Endothelial cell of coronary artery (primary cell): ENCODE results near the gene KIAA1191. TPM values are rescaled to one million over a fixed set of nuclear protein-coding genes. Genes with fewer than 3 reads are reported as not detected.

Experiments used
- total RNA-seq: library from RNA; depleted of rRNA; stranded (reverse); fragments of >200 nt; gene quantifications from 2 replicates; pipeline ENCODE4 v1.2.3, GENCODE V29; 2014

The KIAA1191 gene
- total RNA-seq = 65.6 and 77.7 TPM in 2 replicates

GRCh38 chr5:176361437-176362232 is at the start of gene KIAA1191:
TSS of gene KIAA1191 (minus strand) at chr5:176361764. CDS start at chr5:176359508, 2,256 bp downstream.

DNA sequence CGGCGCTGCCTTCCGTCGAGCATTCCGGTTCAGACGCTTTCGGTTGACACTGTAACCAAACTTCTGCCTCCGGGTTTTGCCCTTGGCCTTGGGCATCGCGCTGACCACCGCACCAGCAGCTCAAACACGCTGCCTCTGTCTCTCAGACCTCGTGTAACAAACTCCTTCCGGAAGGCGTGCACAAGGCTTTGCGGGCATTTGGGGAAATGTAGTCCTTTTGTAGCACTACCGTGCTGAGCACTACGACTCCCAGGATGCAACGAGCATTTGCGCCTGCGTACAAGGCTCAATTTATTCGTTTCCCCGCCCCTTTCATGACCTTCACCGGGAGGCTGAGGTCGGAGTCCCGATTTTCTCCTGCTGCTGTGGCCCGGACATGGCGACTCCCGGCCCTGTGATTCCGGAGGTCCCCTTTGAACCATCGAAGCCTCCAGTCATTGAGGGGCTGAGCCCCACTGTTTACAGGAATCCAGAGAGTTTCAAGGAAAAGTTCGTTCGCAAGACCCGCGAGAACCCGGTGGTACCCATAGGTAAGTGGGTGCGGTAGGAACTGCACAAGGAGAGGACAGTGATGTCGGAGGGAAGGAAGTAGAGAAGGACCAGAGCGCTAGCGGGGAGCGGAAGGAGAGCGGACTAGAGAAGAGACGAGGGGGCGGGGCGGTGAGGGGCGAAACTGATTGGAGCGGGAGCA is 27.0 kb upstream of the KIAA1191 start, which contains the start of the genes HIGD2A and NOP16:
Gene HIGD2A, plus strand, starts transcription at position 308 of the 691 bp plus-strand sequence. Its CDS starts 69 bp downstream, at position 377.
Gene NOP16, minus strand, starts transcription at position 155 of the 691 bp plus-strand sequence. Its CDS starts 59 bp downstream, at position 96.

DNA sequence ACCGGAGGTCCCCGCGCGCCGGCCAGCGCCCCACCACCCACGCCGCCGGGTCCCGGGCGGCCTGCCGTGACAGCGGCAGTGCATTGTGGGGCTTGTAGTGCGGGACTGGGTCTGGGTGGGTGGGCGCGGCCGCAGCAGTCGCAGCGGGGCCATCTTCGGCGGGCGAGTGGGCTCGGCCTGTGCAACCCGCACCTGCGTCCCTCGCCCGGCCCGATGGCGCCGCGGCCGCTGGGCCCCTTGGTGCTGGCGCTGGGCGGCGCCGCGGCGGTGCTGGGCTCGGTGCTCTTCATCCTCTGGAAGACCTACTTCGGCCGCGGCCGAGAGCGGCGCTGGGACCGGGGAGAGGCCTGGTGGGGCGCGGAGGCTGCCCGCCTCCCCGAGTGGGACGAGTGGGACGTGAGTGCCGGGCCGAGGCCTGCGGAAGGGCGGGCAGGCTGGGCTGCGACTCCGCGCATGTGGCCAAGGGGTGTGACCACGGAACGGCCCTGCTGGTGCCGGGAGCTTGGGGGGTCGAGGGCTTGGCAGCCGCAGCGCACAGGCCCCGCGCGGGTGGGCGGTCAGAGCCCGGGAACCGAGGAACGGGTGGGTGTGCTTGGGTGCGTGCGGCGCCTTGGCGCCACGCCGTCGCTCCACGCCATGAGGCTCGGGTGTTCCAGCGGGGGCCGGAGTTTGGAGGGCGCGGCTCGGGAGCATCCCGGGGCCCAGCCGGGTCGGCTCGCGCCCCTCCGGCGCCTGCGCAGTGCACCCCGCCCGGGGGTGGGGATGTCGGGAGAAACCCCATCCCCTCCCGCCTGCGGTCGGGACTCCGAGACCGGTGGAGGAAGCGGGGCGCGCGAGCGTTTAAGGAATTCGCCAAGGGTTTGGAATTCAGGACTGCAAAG is 4.0 kb upstream of the KIAA1191 start, which contains the start of gene ARL10:
Gene ARL10, plus strand, starts transcription at position 137 of the 881 bp plus-strand sequence. Its CDS starts 77 bp downstream, at position 214.

Other genes with a start within 250 kb of the KIAA1191 start
- gene SIMC1, start 123.3 kb downstream of the KIAA1191 start, total RNA-seq = 2.2 and 3.6 TPM in 2 replicates
- 6.1 and 16.4 TPM in 2 replicates for gene ARL10, start 3.7 kb upstream of the KIAA1191 start, total RNA-seq
- gene NOP16, start 26.8 kb upstream of the KIAA1191 start, total RNA-seq = 27.9 and 42.7 TPM in 2 replicates
- gene HIGD2A, start 27.0 kb upstream of the KIAA1191 start, total RNA-seq = 24.7 and 28.1 TPM in 2 replicates
- gene CLTB, start 54.8 kb upstream of the KIAA1191 start, total RNA-seq = 123 and 142 TPM in 2 replicates
- 34.9 and 36.1 TPM in 2 replicates for gene FAF2, start 86.6 kb upstream of the KIAA1191 start, total RNA-seq
- 3.5 and 4.0 TPM in 2 replicates for gene RNF44, start 175.6 kb upstream of the KIAA1191 start, total RNA-seq
- not detected in 2 replicates for gene CDHR2, start 187.6 kb upstream of the KIAA1191 start, total RNA-seq
- 3.1 and 5.7 TPM in 2 replicates for gene GPRIN1, start 248.4 kb upstream of the KIAA1191 start, total RNA-seq